ENCODE data around the gene MAN2A2.

DNA sequence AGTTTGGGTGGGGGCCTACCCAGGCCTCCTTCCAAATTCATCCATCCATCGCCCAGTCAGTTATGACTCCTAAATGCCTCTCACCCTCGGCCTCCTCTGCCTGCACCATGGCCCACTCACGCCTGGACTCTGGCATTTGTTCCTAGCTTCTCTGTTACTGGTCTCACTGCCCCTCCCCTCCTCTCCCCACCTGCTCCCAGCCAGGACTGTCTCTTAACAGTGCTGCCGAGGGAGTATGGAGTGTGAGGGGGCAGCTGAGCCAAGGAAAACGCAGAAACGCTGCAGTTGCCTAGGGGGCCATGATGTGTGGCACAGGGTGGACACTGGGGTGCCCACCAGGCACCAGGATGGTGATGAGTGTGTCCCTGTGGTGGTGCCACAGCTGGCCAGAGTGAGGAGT is 54.7 kb downstream of the MAN2A2 start:
- TF ChIP-seq NR2C2 (CRISPR knock-in tag; IDR thresholded peaks at IDR 0.05) (no peak), RELA (CRISPR knock-in tag; IDR thresholded peaks at IDR 0.05; ENCODE audit: borderline replicate concordance) (no peak)

Measured in WTC11 (cell line).